Esophagus squamous epithelium (tissue), 4 donors: Measurements from ENCODE around the gene PRPSAP2.
"Not testable (repeated sequence)": the region's sequence is repeated elsewhere in the genome, so short reads cannot be mapped to it uniquely, and the experiment has no call there.

Experiments used
- POLR2A ChIP-seq, 4 donors: fragments of 450-650 bp; IDR thresholded peaks; one replicate each; pipeline ENCODE4 v1.6.1; 2017; ENCODE audit warnings: antibody characterized with exemption in 4 of 4, mild to moderate bottlenecking in 4 of 4, moderate library complexity in 3 of 4
- TF ChIP-seq, protein P1 (sequence below), 6 experiments: fragments of 450-650 bp in 4 of 6; fragments of 200-600 bp in 2 of 6; sonication (generic) in 2 of 6; IDR thresholded peaks; one replicate each; pipeline ENCODE4 v1.5.1; 2016 to 2019; ENCODE audit warnings: antibody characterized with exemption in 6 of 6, mild to moderate bottlenecking in 4 of 6, moderate library complexity in 4 of 6

DNA sequence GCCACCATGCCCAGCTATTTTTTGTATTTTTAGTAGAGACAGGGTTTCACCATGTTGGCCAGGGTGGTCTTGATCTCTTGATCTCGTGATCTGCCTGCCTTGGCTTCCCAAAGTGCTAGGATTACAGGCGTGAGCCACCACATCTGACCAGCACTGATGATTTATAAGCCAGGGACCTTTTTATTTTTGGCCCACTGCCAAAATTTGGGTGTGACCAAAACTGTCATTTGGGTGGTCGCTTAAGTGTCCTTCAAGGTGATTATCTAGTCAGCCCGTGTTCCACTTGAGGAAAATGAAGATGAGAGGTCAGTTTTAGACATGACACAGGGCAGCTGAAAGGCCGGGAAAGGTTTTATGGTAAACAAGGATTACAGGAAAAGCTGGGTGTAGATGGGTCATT lies 7.1 kb downstream of the PRPSAP2 start:
- not testable (repeated sequence) for TF ChIP-seq POLR2A (IDR thresholded peaks at IDR 0.05)
- TF ChIP-seq, protein P1, sequence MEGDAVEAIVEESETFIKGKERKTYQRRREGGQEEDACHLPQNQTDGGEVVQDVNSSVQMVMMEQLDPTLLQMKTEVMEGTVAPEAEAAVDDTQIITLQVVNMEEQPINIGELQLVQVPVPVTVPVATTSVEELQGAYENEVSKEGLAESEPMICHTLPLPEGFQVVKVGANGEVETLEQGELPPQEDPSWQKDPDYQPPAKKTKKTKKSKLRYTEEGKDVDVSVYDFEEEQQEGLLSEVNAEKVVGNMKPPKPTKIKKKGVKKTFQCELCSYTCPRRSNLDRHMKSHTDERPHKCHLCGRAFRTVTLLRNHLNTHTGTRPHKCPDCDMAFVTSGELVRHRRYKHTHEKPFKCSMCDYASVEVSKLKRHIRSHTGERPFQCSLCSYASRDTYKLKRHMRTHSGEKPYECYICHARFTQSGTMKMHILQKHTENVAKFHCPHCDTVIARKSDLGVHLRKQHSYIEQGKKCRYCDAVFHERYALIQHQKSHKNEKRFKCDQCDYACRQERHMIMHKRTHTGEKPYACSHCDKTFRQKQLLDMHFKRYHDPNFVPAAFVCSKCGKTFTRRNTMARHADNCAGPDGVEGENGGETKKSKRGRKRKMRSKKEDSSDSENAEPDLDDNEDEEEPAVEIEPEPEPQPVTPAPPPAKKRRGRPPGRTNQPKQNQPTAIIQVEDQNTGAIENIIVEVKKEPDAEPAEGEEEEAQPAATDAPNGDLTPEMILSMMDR (IDR thresholded peaks at IDR 0.05) = not testable (repeated sequence)
